Panc1 (cell line): ENCODE results near the gene CRYGN.

ENCODE experiments used
- POLR2AphosphoS5 ChIP-seq: IDR thresholded peaks from 2 replicates; pipeline ENCODE4 v1.6.1; 2012; ENCODE audit warnings: mild to moderate bottlenecking, low read depth, low read length, moderate library complexity
- TF ChIP-seq, protein P1 (sequence below): fragments of 450-650 bp; IDR thresholded peaks from 2 replicates; pipeline ENCODE4 v1.5.1; 2017; ENCODE audit warnings: mild to moderate bottlenecking
- TF ChIP-seq, protein P2 (sequence below), 2 experiments: IDR thresholded peaks; 2 replicates each; pipeline ENCODE4 v1.6.1; 2011 to 2012; ENCODE audit warnings: low read depth in 2 of 2, control low read depth in 1 of 2, low read length in 1 of 2, mild to moderate bottlenecking in 1 of 2, moderate library complexity in 1 of 2; ENCODE audit not compliant: insufficient read depth in 1 of 2

DNA sequence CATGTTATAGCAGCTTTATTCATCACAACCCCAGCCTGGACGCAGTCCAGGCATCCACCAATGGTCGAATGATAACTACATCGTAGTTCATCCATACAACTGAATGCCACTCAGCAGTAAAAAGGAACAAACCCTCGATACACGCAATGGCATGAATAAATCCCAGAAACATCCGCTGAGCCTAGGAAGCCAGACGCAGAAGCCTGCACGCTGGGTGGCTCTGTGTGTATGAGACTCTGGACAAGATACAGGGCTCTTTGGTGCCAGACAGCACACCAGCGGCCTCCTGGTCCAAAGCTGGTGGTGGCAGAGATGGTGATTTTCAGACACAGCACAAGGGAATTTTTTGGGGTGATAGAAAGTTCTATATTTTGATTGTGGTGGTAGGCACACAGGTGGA lies 10.0 kb upstream of the CRYGN start:
- TF ChIP-seq, protein P1, sequence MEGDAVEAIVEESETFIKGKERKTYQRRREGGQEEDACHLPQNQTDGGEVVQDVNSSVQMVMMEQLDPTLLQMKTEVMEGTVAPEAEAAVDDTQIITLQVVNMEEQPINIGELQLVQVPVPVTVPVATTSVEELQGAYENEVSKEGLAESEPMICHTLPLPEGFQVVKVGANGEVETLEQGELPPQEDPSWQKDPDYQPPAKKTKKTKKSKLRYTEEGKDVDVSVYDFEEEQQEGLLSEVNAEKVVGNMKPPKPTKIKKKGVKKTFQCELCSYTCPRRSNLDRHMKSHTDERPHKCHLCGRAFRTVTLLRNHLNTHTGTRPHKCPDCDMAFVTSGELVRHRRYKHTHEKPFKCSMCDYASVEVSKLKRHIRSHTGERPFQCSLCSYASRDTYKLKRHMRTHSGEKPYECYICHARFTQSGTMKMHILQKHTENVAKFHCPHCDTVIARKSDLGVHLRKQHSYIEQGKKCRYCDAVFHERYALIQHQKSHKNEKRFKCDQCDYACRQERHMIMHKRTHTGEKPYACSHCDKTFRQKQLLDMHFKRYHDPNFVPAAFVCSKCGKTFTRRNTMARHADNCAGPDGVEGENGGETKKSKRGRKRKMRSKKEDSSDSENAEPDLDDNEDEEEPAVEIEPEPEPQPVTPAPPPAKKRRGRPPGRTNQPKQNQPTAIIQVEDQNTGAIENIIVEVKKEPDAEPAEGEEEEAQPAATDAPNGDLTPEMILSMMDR: no peak
- TF ChIP-seq, protein P2, sequence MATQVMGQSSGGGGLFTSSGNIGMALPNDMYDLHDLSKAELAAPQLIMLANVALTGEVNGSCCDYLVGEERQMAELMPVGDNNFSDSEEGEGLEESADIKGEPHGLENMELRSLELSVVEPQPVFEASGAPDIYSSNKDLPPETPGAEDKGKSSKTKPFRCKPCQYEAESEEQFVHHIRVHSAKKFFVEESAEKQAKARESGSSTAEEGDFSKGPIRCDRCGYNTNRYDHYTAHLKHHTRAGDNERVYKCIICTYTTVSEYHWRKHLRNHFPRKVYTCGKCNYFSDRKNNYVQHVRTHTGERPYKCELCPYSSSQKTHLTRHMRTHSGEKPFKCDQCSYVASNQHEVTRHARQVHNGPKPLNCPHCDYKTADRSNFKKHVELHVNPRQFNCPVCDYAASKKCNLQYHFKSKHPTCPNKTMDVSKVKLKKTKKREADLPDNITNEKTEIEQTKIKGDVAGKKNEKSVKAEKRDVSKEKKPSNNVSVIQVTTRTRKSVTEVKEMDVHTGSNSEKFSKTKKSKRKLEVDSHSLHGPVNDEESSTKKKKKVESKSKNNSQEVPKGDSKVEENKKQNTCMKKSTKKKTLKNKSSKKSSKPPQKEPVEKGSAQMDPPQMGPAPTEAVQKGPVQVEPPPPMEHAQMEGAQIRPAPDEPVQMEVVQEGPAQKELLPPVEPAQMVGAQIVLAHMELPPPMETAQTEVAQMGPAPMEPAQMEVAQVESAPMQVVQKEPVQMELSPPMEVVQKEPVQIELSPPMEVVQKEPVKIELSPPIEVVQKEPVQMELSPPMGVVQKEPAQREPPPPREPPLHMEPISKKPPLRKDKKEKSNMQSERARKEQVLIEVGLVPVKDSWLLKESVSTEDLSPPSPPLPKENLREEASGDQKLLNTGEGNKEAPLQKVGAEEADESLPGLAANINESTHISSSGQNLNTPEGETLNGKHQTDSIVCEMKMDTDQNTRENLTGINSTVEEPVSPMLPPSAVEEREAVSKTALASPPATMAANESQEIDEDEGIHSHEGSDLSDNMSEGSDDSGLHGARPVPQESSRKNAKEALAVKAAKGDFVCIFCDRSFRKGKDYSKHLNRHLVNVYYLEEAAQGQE (IDR thresholded peaks at IDR 0.05; ENCODE audit: insufficient read depth in 1 of 2, low read depth in 2 of 2, low read length in 1 of 2): no peak
- TF ChIP-seq POLR2AphosphoS5: no peak
